NCI-H460 (cell line): ENCODE measurements around the gene ALPL. TPM values are rescaled to one million over a fixed set of nuclear protein-coding genes. Genes with fewer than 3 reads are reported as not detected.
"Not testable (repeated sequence)": the region's sequence is repeated elsewhere in the genome, so short reads cannot be mapped to it uniquely, and the experiment has no call there.

Experiments used
- DNase-seq: peaks from one replicate; pipeline ENCODE4 v3.0.0-alpha.2; 2016; ENCODE audit warnings: low read depth; ENCODE audit errors: extremely low read depth
- total RNA-seq: library from RNA; depleted of rRNA; stranded (reverse); fragments of >200 nt; shearing (Covaris generic); gene quantifications from 2 replicates; pipeline ENCODE4 v1.2.3, GENCODE V29; 2014

Gene ALPL
- total RNA-seq, 1 experiment from 2014 or later, result 0.12 TPM

- no peak for DNase-seq
Measured at GRCh38 chr1:21553116-21553926, 44.1 kb downstream of the ALPL start.

- DNase-seq, result no peak
Measured at GRCh38 chr1:21559788-21560567, 50.8 kb downstream of the ALPL start.

- no peak for DNase-seq
Measured at GRCh38 chr1:21560916-21561638, 51.9 kb downstream of the ALPL start.

GRCh38 chr1:21562896-21563295 lies 53.7 kb downstream of the ALPL start:
- DNase-seq, result no peak

- DNase-seq, result no peak
Measured at GRCh38 chr1:21563971-21564370, 54.7 kb downstream of the ALPL start.

- no peak for DNase-seq
Measured at GRCh38 chr1:21564521-21565095, 55.4 kb downstream of the ALPL start.

- DNase-seq, result no peak
Measured at GRCh38 chr1:21565285-21565684, 56.1 kb downstream of the ALPL start.

- DNase-seq, result not testable (repeated sequence)
Measured at GRCh38 chr1:21566361-21566760, 57.1 kb downstream of the ALPL start.

- DNase-seq, result no peak
Measured at GRCh38 chr1:21567241-21568005, 58.2 kb downstream of the ALPL start.

- DNase-seq, result no peak
Measured at GRCh38 chr1:21568006-21568746, 59.0 kb downstream of the ALPL start.

- DNase-seq, result no peak
Measured at GRCh38 chr1:21568809-21569385, 59.7 kb downstream of the ALPL start.

- DNase-seq, result no peak
Measured at GRCh38 chr1:21569820-21570527, 60.8 kb downstream of the ALPL start.

- no peak for DNase-seq
Measured at GRCh38 chr1:21570528-21570875, 61.3 kb downstream of the ALPL start.

- no peak for DNase-seq
Measured at GRCh38 chr1:21570885-21571284, 61.7 kb downstream of the ALPL start.

- no peak for DNase-seq
Measured at GRCh38 chr1:21572221-21572620, 63.0 kb downstream of the ALPL start.

- no peak for DNase-seq
Measured at GRCh38 chr1:21572735-21573277, 63.6 kb downstream of the ALPL start.

- DNase-seq, result no peak
Measured at GRCh38 chr1:21573475-21573874, 64.3 kb downstream of the ALPL start.

GRCh38 chr1:21573971-21574465 lies 64.8 kb downstream of the ALPL start:
- no peak for DNase-seq
